Measurements from ENCODE around the gene CASK.

DNA sequence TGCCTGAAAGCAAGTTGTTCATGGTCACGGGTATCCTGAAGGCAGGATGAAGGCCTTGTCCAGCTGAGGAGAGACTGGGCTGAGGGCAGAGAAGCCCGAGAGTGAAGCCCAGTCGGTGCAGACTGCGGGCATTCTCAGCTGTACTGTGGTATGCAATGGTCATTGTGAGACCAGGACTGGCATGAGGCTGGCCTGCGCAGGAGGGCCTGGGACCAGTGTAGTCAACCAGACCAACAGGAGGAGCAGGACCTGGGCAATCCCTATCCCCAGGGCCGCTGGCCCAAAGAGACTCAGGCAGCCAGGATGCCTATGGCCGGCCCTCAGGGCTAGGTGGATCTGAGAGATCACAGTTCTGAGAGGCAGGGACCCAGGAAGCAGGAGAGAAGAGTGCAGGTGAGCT, 394.6 kb downstream of the CASK start:
- TF ChIP-seq, protein P1, sequence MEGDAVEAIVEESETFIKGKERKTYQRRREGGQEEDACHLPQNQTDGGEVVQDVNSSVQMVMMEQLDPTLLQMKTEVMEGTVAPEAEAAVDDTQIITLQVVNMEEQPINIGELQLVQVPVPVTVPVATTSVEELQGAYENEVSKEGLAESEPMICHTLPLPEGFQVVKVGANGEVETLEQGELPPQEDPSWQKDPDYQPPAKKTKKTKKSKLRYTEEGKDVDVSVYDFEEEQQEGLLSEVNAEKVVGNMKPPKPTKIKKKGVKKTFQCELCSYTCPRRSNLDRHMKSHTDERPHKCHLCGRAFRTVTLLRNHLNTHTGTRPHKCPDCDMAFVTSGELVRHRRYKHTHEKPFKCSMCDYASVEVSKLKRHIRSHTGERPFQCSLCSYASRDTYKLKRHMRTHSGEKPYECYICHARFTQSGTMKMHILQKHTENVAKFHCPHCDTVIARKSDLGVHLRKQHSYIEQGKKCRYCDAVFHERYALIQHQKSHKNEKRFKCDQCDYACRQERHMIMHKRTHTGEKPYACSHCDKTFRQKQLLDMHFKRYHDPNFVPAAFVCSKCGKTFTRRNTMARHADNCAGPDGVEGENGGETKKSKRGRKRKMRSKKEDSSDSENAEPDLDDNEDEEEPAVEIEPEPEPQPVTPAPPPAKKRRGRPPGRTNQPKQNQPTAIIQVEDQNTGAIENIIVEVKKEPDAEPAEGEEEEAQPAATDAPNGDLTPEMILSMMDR (IDR thresholded peaks at IDR 0.05), result no peak
- no peak for TF ChIP-seq POLR2A (IDR thresholded peaks at IDR 0.05)

Measured in stomach (tissue), 4 donors.